Upper lobe of left lung (tissue), 6 donors: ENCODE measurements around the gene EPS15. TPM values are rescaled to one million over a fixed set of nuclear protein-coding genes. Genes with fewer than 3 reads are reported as not detected.

ENCODE experiments used
- ATAC-seq, 2 donors: fragments of 200-7000 bp; cut with Tn5 transposase; one replicate each; pipeline ENCODE4 v1.9.1; 2022; ENCODE audit warnings: mild to moderate bottlenecking in 2 of 2, moderate library complexity in 2 of 2; ENCODE audit not compliant: low FRiP score in 2 of 2
- DNase-seq, 2 donors: peaks; one replicate each; pipeline ENCODE4 v3.0.0-alpha.2; 2019 to 2020
- H3K27ac ChIP-seq, 4 donors: fragments of 200-600 bp; sonication (generic); one replicate each; pipeline ENCODE4 v1.5.1; 2016 to 2019
- H3K27me3 ChIP-seq, 4 donors: fragments of 200-600 bp; sonication (generic); one replicate each; pipeline ENCODE4 v1.5.1; 2017 to 2019
- H3K36me3 ChIP-seq, 4 donors: fragments of 200-600 bp; sonication (generic); one replicate each; pipeline ENCODE4 v1.5.1; 2016 to 2019
- H3K4me1 ChIP-seq, 4 donors: fragments of 200-600 bp; sonication (generic); one replicate each; pipeline ENCODE4 v1.5.1; 2018 to 2019
- H3K4me3 ChIP-seq, 4 donors: fragments of 200-600 bp; sonication (generic); one replicate each; pipeline ENCODE4 v1.5.1; 2017 to 2019; ENCODE audit warnings: mild to moderate bottlenecking in 2 of 4, moderate library complexity in 1 of 4
- H3K9me3 ChIP-seq, 4 donors: fragments of 200-600 bp; sonication (generic); one replicate each; pipeline ENCODE4 v1.5.1; 2018 to 2019
- CTCF ChIP-seq, 6 experiments: fragments of 450-650 bp in 4 of 6; fragments of 200-600 bp in 2 of 6; sonication (generic) in 2 of 6; IDR thresholded peaks; one replicate each; pipeline ENCODE4 v1.5.1; 2016 to 2019; ENCODE audit warnings: antibody characterized with exemption in 6 of 6
- EP300 ChIP-seq, 4 donors: sonication (generic); formaldehyde crosslinking; IDR thresholded peaks; one replicate each; pipeline ENCODE4 v1.5.1; 2017; ENCODE audit warnings: antibody characterized with exemption in 4 of 4, control low read depth in 2 of 4
- POLR2A ChIP-seq, 4 donors: fragments of 450-650 bp; IDR thresholded peaks; one replicate each; pipeline ENCODE4 v1.5.1; 2016 to 2017; ENCODE audit warnings: antibody characterized with exemption in 4 of 4, mild to moderate bottlenecking in 2 of 4
- POLR2AphosphoS5 ChIP-seq, 2 donors: sonication (generic); formaldehyde crosslinking; IDR thresholded peaks; one replicate each; pipeline ENCODE4 v1.5.1; 2017; ENCODE audit warnings: antibody characterized with exemption in 2 of 2
- WGBS, 2 donors: methylation state at CpG; one replicate each; pipeline ENCODE4 v1.1.5; 2017 to 2018; 5-methylcytosine and 5-hydroxymethylcytosine counted together
- total RNA-seq, 6 donors: library from RNA; depleted of rRNA in 4 of 6; stranded (reverse); fragments of >200 nt in 4 of 6; gene quantifications; one replicate each; pipeline versions ENCODE4 v1.1.0 to v1.2.1, GENCODE V29; 2016 to 2021
- donor health status: DM: no; HTN: no; CAD: no; lungs with moderate emphysema.
- donor health status: DM: no; HTN: yes; CAD: no; lungs with severe emphysema.

The EPS15 gene
- total RNA-seq, 6 donors from 2014 or later: 50.4 to 181 (median 73.3) TPM

GRCh38 chr1:51445351-51446090 is 73.5 kb downstream of the EPS15 start:
- no peak for DNase-seq
- Histone ChIP-seq H3K36me3 (peaks cover 0 to 42% (median 10%) of the 10 kb centered on the region in 4 donors), H3K27ac (peak overlapping the region in 1 of 4 donors; percentile 11), H3K4me3 (no peak overlapping the region), H3K9me3 (no peaks in the 10 kb centered on the region), H3K4me1 (peaks cover 0 to 8% (median 3%) of the 10 kb centered on the region in 4 donors), H3K27me3 (no peaks in the 10 kb centered on the region)
- no peak for ATAC-seq
- 78 to 90% methylated on average over 2 of the region's 2 CpGs for WGBS, 2 donors
- TF ChIP-seq EP300 (IDR thresholded peaks at IDR 0.05) (no peak), POLR2A (IDR thresholded peaks at IDR 0.05) (no peak), CTCF (IDR thresholded peaks at IDR 0.05) (no peak), POLR2AphosphoS5 (IDR thresholded peaks at IDR 0.05) (no peak)

GRCh38 chr1:51444534-51445192 is 74.4 kb downstream of the EPS15 start:
- Histone ChIP-seq H3K27me3 (no peaks in the 10 kb centered on the region), H3K36me3 (peaks cover 0 to 42% (median 11%) of the 10 kb centered on the region in 4 donors), H3K4me1 (peaks cover 0 to 11% (median 3%) of the 10 kb centered on the region in 4 donors), H3K27ac (peak overlapping the region in 1 of 4 donors; percentile 34), H3K4me3 (no peak overlapping the region), H3K9me3 (no peaks in the 10 kb centered on the region)
- WGBS, 2 donors: 75 to 86% methylated on average over 3 of the region's 3 CpGs
- ATAC-seq (no peak), DNase-seq (no peak)
- TF ChIP-seq POLR2AphosphoS5 (IDR thresholded peaks at IDR 0.05) (no peak), POLR2A (IDR thresholded peaks at IDR 0.05) (no peak), CTCF (IDR thresholded peaks at IDR 0.05) (no peak), EP300 (IDR thresholded peaks at IDR 0.05) (no peak)

- 81 to 92% methylated on average over 1 of the region's 1 CpG for WGBS, 2 donors
- TF ChIP-seq POLR2AphosphoS5 (IDR thresholded peaks at IDR 0.05) (no peak), EP300 (IDR thresholded peaks at IDR 0.05) (no peak), POLR2A (IDR thresholded peaks at IDR 0.05) (no peak), CTCF (IDR thresholded peaks at IDR 0.05) (no peak)
- no peak overlapping the region for H3K4me3 ChIP-seq
These were observed 75.0 kb downstream of the EPS15 start for GRCh38 chr1:51444096-51444495.

GRCh38 chr1:51443555-51443954 is 75.5 kb downstream of the EPS15 start:
- TF ChIP-seq POLR2A (IDR thresholded peaks at IDR 0.05): no peak
- no peak for TF ChIP-seq CTCF (IDR thresholded peaks at IDR 0.05)
- TF ChIP-seq EP300 (IDR thresholded peaks at IDR 0.05): no peak
- TF ChIP-seq POLR2AphosphoS5 (IDR thresholded peaks at IDR 0.05): no peak
- Histone ChIP-seq H3K27me3 (no peaks in the 10 kb centered on the region), H3K4me3 (no peak overlapping the region), H3K4me1 (peaks cover 0 to 15% (median 3%) of the 10 kb centered on the region in 4 donors), H3K9me3 (no peaks in the 10 kb centered on the region), H3K36me3 (peaks cover 0 to 46% (median 10%) of the 10 kb centered on the region in 4 donors), H3K27ac (no peak overlapping the region)
- 99% methylated on average over 5 of the region's 5 CpGs for WGBS, 2 donors
- DNase-seq: no peak
- no peak for ATAC-seq

More at GRCh38 chr1:51444096-51444495, 75.0 kb downstream of the EPS15 start:
- Histone ChIP-seq H3K27me3 (no peaks in the 10 kb centered on the region), H3K36me3 (peaks cover 0 to 45% (median 10%) of the 10 kb centered on the region in 4 donors), H3K9me3 (no peaks in the 10 kb centered on the region), H3K4me1 (peaks cover 0 to 15% (median 3%) of the 10 kb centered on the region in 4 donors), H3K27ac (peak overlapping the region in 1 of 4 donors; percentile 34)
- no peak for DNase-seq
- ATAC-seq: no peak
